CD4-positive, alpha-beta T cell (primary cell): ENCODE measurements around the gene MAPKAP1. TPM values are rescaled to one million over a fixed set of nuclear protein-coding genes. Genes with fewer than 3 reads are reported as not detected.

ENCODE experiments used
- ATAC-seq: fragments of 200-7000 bp; cut with Tn5 transposase; one replicate; pipeline ENCODE4 v1.10.0; 2022; ENCODE audit warnings: mild to moderate bottlenecking; ENCODE audit not compliant: poor library complexity
- CTCF ChIA-PET: fragments of 350-600 bp; sonication (Branson Sonifier 250); formaldehyde crosslinking; loops from one replicate; lab custom pipeline; 2021; ENCODE audit warnings: antibody characterized with exemption, inconsistent platforms; lab: Charles Lee
- POLR2A ChIA-PET: fragments of 350-600 bp; sonication (Branson Sonifier 250); formaldehyde crosslinking; loops from one replicate; lab custom pipeline; 2021; ENCODE audit warnings: antibody characterized with exemption, inconsistent platforms; lab: Charles Lee
- DNase-seq, 14 experiments: peaks; one replicate each; pipeline ENCODE4 v3.0.0-alpha.2; 2013 to 2020; ENCODE audit warnings: mixed read lengths in 2 of 14
- H3K27ac ChIP-seq, 2 donors: one replicate each; pipeline versions ENCODE4 v1.5.1 to v1.7.0; 2013; ENCODE audit warnings: low read length in 2 of 2, low read depth in 1 of 2, mild to moderate bottlenecking in 1 of 2
- H3K27me3 ChIP-seq, 2 experiments: 1 replicate in 1 of 2; 2 replicates in 1 of 2; pipeline versions ENCODE4 v1.6.1 to v1.7.0; 2013; ENCODE audit warnings: low read length in 2 of 2, control low read depth in 1 of 2, mild to moderate bottlenecking in 1 of 2, moderate library complexity in 1 of 2; ENCODE audit not compliant: insufficient read depth in 2 of 2, control insufficient read depth in 1 of 2
- H3K36me3 ChIP-seq: one replicate; pipeline ENCODE4 v1.6.1; 2013; ENCODE audit warnings: low read length, control low read depth; ENCODE audit not compliant: insufficient read depth
- H3K4me1 ChIP-seq: one replicate; pipeline ENCODE4 v1.6.1; 2013; ENCODE audit warnings: low read length, control low read depth; ENCODE audit not compliant: insufficient read depth
- H3K4me3 ChIP-seq: one replicate; pipeline ENCODE4 v1.5.1; 2013; ENCODE audit warnings: mild to moderate bottlenecking, low read length, moderate library complexity
- H3K9me3 ChIP-seq, 2 experiments: 1 replicate in 1 of 2; 2 replicates in 1 of 2; pipeline versions ENCODE4 v1.6.1 to v1.7.0; 2013; ENCODE audit warnings: low read length in 2 of 2, mild to moderate bottlenecking in 2 of 2, control low read depth in 1 of 2, moderate library complexity in 1 of 2; ENCODE audit not compliant: control insufficient read depth in 1 of 2, insufficient read depth in 1 of 2
- H3K27ac Mint-ChIP-seq: one replicate; pipeline ENCODE4 v1.8.0; 2020; ENCODE audit warnings: mixed read lengths
- H3K27me3 Mint-ChIP-seq: one replicate; pipeline ENCODE4 v1.8.0; 2021; ENCODE audit warnings: mixed read lengths
- H3K36me3 Mint-ChIP-seq: one replicate; pipeline ENCODE4 v1.8.0; 2021; ENCODE audit warnings: low read depth, mixed read lengths
- H3K4me1 Mint-ChIP-seq: one replicate; pipeline ENCODE4 v1.8.0; 2021; ENCODE audit warnings: low read depth, mixed read lengths
- H3K4me3 Mint-ChIP-seq: one replicate; pipeline ENCODE4 v1.8.0; 2020; ENCODE audit warnings: mild to moderate bottlenecking, mixed read lengths
- H3K9me3 Mint-ChIP-seq: one replicate; pipeline ENCODE4 v1.8.0; 2020; ENCODE audit warnings: mixed read lengths
- intact Hi-C, 2 experiments: fragments of 100-400 bp; cut with DNase I in 1 of 2; cut with micrococcal nuclease in 1 of 2; formaldehyde crosslinking; loops; one replicate each; pipeline versions ENCODE4 v1.15.1 to v1.9.0; 2023 to 2025; cut with DNase I, micrococcal nuclease
- total RNA-seq, 174 experiments: library from RNA in 2 of 174; stranded (reverse) in 2 of 174; gene quantifications; one replicate each; pipeline ENCODE4 v1.2.3 and lab custom pipeline; 2021 to 2026
- TF ChIP-seq, protein P1 (sequence below): fragments of 200-600 bp; IDR thresholded peaks from one replicate; pipeline ENCODE4 v1.8.0; 2022; ENCODE audit warnings: antibody characterized with exemption, mild to moderate bottlenecking

MAPKAP1 gene
- total RNA-seq, 2 experiments from 2014 or later = 40.3 to 44.9 TPM

DNA sequence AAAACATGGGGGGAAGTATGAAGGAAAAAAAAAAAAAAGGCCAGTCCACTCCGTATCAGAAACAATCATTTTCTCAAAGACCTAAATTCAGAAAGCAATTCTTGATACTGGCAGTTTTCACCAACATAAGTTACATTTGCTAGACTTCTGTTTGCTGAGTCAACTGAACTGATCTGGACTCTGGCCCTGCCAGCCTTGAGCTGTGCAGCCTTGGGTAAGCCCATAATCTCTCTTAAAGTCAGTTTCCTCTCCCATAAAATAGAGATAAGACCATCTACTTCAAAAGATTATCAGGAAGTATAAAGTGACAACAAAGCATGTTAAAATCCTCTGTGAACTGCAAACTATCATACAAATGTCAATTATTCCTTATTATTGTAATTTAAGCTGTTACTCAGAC lies 106.8 kb downstream of the MAPKAP1 start:
- H3K4me3 Mint-ChIP-seq = no peak overlapping the region
- H3K9me3 Mint-ChIP-seq = no peaks in the 10 kb centered on the region
- peaks cover 7% of the 10 kb centered on the region for H3K36me3 Mint-ChIP-seq
- peaks cover 0 to 3% of the 10 kb centered on the region in 2 experiments for H3K9me3 ChIP-seq
- intact Hi-C loops = no loop called here
- no peak for ATAC-seq
- H3K4me1 ChIP-seq = no peaks in the 10 kb centered on the region
- H3K36me3 ChIP-seq = no peaks in the 10 kb centered on the region
- H3K4me3 ChIP-seq = no peak overlapping the region
- H3K4me1 Mint-ChIP-seq = peaks cover 52% of the 10 kb centered on the region
- no peaks in the 10 kb centered on the region for H3K27me3 ChIP-seq
- TF ChIP-seq, protein P1, sequence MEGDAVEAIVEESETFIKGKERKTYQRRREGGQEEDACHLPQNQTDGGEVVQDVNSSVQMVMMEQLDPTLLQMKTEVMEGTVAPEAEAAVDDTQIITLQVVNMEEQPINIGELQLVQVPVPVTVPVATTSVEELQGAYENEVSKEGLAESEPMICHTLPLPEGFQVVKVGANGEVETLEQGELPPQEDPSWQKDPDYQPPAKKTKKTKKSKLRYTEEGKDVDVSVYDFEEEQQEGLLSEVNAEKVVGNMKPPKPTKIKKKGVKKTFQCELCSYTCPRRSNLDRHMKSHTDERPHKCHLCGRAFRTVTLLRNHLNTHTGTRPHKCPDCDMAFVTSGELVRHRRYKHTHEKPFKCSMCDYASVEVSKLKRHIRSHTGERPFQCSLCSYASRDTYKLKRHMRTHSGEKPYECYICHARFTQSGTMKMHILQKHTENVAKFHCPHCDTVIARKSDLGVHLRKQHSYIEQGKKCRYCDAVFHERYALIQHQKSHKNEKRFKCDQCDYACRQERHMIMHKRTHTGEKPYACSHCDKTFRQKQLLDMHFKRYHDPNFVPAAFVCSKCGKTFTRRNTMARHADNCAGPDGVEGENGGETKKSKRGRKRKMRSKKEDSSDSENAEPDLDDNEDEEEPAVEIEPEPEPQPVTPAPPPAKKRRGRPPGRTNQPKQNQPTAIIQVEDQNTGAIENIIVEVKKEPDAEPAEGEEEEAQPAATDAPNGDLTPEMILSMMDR = no peak
- DNase-seq = no peak
- CTCF ChIA-PET = no interaction called here
- POLR2A ChIA-PET = no interaction called here
- H3K27ac ChIP-seq = no peak overlapping the region
- H3K27me3 Mint-ChIP-seq = no peaks in the 10 kb centered on the region
- no peak overlapping the region for H3K27ac Mint-ChIP-seq

DNA sequence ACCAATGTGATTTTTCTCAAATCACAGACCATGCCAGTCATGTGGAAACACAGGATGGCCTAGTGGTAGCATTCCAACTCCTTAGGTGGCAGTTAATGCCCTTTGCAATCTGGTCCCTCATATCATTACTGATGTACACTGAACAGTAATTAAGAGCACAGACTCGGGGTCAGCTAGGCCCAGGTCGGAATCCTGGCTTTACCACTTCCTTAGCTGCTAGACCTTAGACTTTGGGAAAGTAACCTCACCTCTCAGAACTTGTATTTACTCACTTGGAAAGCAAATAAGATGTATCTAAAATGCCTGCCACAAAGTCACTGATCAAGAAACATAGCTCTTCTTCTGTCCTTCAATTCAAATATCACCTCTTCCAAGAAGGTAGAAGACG lies 112.8 kb downstream of the MAPKAP1 start:
- Mint-ChIP-seq H3K9me3 (no peaks in the 10 kb centered on the region), H3K4me1 (peaks cover 38% of the 10 kb centered on the region), H3K4me3 (no peak overlapping the region), H3K27ac (no peak overlapping the region), H3K36me3 (peaks cover 7% of the 10 kb centered on the region), H3K27me3 (no peaks in the 10 kb centered on the region)
- ChIA-PET CTCF (no interaction called here), POLR2A (no interaction called here)
- intact Hi-C loops = no loop called here
- no peak overlapping the region for H3K27ac ChIP-seq
- TF ChIP-seq, protein P1 = no peak
- H3K27me3 ChIP-seq = no peaks in the 10 kb centered on the region
- DNase-seq (no peak), ATAC-seq (no peak)
- H3K4me1 ChIP-seq = no peaks in the 10 kb centered on the region
- no peaks in the 10 kb centered on the region for H3K9me3 ChIP-seq
- H3K4me3 ChIP-seq = no peak overlapping the region
- H3K36me3 ChIP-seq = no peaks in the 10 kb centered on the region

DNA sequence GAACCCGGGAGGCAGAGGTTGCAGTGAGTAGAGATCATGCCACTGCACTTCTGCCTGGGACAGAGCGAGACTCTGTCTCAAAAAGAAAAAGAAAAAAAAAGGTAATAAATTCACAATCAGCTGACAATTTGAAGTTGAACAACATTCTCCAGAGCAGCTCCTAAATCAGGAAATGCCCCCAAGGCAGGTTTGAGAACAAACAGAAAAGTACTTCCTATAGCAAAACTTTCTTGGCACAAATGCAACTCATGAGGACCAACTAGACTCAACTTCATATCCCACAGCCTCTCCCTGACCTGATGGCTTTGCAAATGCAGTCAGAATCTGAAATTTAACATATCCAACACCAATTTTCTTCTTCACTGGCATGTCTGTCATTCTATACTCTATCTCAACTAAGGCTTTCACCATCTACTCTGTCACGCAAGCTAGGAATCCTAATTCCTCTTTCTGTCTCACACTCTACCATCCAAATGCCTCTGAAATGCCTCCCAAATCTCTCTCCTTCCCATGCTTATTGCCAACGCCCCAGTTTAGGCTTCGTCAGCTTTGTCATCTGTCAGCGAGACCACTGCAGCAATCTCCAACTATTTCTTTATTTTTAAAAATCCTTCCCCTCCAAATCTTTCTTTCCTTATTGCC lies 113.3 kb downstream of the MAPKAP1 start:
- H3K36me3 ChIP-seq = no peaks in the 10 kb centered on the region
- no peaks in the 10 kb centered on the region for H3K9me3 ChIP-seq
- no peak overlapping the region for H3K4me3 ChIP-seq
- TF ChIP-seq, protein P1 = no peak
- Mint-ChIP-seq H3K27ac (no peak overlapping the region), H3K9me3 (no peaks in the 10 kb centered on the region), H3K27me3 (no peaks in the 10 kb centered on the region), H3K4me1 (peaks cover 39% of the 10 kb centered on the region), H3K36me3 (peaks cover 7% of the 10 kb centered on the region), H3K4me3 (no peak overlapping the region)
- DNase-seq (no peak), ATAC-seq (no peak)
- no peaks in the 10 kb centered on the region for H3K4me1 ChIP-seq
- ChIA-PET POLR2A (no interaction called here), CTCF (no interaction called here)
- H3K27me3 ChIP-seq = no peaks in the 10 kb centered on the region
- H3K27ac ChIP-seq = no peak overlapping the region
- intact Hi-C loops = no loop called here
